Measurements from ENCODE around the gene DLL4.

- TF ChIP-seq, protein P1, sequence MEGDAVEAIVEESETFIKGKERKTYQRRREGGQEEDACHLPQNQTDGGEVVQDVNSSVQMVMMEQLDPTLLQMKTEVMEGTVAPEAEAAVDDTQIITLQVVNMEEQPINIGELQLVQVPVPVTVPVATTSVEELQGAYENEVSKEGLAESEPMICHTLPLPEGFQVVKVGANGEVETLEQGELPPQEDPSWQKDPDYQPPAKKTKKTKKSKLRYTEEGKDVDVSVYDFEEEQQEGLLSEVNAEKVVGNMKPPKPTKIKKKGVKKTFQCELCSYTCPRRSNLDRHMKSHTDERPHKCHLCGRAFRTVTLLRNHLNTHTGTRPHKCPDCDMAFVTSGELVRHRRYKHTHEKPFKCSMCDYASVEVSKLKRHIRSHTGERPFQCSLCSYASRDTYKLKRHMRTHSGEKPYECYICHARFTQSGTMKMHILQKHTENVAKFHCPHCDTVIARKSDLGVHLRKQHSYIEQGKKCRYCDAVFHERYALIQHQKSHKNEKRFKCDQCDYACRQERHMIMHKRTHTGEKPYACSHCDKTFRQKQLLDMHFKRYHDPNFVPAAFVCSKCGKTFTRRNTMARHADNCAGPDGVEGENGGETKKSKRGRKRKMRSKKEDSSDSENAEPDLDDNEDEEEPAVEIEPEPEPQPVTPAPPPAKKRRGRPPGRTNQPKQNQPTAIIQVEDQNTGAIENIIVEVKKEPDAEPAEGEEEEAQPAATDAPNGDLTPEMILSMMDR (IDR thresholded peaks at IDR 0.05), result peak in 1 of 5 experiments; percentile 19
- TF ChIP-seq POLR2A (IDR thresholded peaks at IDR 0.05), result no peak
- peak in 1 of 2 donors; percentile 20 for TF ChIP-seq EP300 (IDR thresholded peaks at IDR 0.05)
Observed at GRCh38 chr15:40930430-40931299, 1.5 kb downstream of the DLL4 start.
